Measurements from ENCODE around the gene IL25.
"Not testable (repeated sequence)": the region's sequence is repeated elsewhere in the genome, so short reads cannot be mapped to it uniquely, and the experiment has no call there.

GRCh38 chr14:23389871-23390270, 17.3 kb downstream of the IL25 start:
- not testable (repeated sequence) for TF ChIP-seq EZH2 (IDR thresholded peaks at IDR 0.05; ENCODE audit: insufficient read depth, poor library complexity, severe bottlenecking); EZH2phosphoT487 (IDR thresholded peaks at IDR 0.05; ENCODE audit: insufficient read depth, low read depth)
